Choroid plexus epithelial cell (primary cell): ENCODE data around the gene MAD1L1.

Experiments used
- DNase-seq: peaks from one replicate; pipeline ENCODE4 v3.0.0-alpha.2; 2010; ENCODE audit warnings: low read depth
- H3K4me3 ChIP-seq: 2 replicates; pipeline ENCODE4 v1.5.1; 2011; ENCODE audit warnings: low read depth, mild to moderate bottlenecking, control low read depth, low read length, moderate library complexity
- TF ChIP-seq, protein P1 (sequence below): conservative IDR thresholded peaks from 2 replicates; pipeline ENCODE4 v1.5.1; 2011; ENCODE audit warnings: low read depth, mild to moderate bottlenecking, control low read depth, inconsistent platforms, low read length, moderate library complexity

The MAD1L1 gene

DNA sequence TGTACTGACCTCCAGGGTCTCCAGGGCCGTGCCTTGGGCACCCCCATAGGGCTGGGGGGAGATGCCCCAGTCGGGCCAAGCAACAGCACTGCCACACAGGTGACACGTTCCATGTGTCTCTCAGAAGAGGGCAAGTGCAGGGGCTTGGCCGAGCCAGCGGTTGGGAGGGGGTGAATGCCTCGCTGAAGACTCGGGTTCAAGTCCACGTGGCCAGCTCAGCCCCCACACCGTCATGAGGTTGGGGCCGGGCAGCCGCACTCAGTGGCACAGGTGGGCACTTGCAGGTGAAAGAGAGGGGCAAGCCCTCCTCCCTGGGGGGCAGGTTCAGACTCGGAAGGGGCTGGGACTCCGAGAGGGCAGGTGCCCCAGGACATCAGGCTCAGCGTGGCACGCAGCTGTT, 153.8 kb downstream of the MAD1L1 start:
- DNase-seq: no peak
- TF ChIP-seq, protein P1, sequence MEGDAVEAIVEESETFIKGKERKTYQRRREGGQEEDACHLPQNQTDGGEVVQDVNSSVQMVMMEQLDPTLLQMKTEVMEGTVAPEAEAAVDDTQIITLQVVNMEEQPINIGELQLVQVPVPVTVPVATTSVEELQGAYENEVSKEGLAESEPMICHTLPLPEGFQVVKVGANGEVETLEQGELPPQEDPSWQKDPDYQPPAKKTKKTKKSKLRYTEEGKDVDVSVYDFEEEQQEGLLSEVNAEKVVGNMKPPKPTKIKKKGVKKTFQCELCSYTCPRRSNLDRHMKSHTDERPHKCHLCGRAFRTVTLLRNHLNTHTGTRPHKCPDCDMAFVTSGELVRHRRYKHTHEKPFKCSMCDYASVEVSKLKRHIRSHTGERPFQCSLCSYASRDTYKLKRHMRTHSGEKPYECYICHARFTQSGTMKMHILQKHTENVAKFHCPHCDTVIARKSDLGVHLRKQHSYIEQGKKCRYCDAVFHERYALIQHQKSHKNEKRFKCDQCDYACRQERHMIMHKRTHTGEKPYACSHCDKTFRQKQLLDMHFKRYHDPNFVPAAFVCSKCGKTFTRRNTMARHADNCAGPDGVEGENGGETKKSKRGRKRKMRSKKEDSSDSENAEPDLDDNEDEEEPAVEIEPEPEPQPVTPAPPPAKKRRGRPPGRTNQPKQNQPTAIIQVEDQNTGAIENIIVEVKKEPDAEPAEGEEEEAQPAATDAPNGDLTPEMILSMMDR: no peak
- no peak overlapping the region for H3K4me3 ChIP-seq

DNA sequence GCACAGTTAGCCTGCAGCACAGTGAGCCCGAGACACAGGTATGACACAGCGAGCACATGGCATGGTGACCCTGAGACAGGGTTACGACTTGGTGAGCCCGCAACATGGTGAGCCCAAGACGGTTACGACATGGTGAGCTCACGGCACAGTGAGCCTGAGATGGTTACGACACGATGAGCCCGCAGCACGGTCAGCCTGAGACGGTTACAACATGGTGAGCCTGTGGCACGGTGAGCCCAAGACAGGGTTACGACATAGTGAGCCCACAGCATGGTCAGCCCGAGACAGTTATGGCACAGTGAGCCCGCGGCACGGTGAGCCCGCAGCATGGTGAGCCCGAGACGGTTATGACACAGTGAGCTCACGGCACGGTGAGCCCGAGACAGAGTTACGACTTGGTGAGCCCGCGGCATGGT, 156.1 kb downstream of the MAD1L1 start:
- DNase-seq: no peak
- H3K4me3 ChIP-seq: no peak overlapping the region
- TF ChIP-seq, protein P1: no peak

DNA sequence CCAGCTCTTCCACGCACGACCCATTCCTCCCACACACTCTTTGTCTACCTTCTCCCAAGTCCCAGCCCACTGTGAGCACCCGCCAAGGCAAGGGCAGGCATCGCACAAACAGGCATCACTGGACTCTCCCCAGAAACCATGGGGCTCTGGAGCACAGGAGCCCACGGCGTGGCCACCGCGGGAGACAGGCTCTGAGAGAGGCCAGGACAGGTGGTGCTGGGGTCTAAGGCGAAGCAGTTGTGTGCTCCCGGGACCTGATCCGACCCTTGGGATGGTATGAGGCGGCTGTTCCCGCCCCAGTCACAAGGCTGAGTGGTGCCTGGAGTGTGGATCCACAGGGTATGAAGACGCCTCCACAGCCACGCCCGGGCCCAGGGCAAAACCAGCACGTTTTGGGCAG, 156.9 kb downstream of the MAD1L1 start:
- DNase-seq: no peak
- no peak overlapping the region for H3K4me3 ChIP-seq
- TF ChIP-seq, protein P1: no peak

DNA sequence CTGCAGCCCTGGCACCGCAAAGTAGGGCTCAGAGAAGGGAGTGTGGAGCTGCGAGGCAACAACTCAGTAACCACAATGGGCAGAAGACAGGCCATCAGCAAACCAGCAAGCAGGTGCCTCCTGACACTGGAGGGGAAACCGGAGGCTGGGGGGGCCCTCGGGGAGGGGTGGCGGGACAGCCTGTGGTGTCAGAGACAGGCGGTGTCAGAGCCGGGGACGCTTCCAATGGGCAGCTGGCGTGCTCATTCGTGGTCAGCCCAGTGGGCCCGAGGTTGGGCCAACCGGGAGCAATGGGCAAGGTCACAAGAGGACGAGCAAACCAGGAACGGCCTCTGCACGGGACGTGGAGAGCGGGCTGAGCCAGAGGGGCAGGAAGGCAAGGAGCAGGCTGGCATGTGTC, 158.1 kb downstream of the MAD1L1 start:
- H3K4me3 ChIP-seq: no peak overlapping the region
- no peak for DNase-seq
- TF ChIP-seq, protein P1: no peak

DNA sequence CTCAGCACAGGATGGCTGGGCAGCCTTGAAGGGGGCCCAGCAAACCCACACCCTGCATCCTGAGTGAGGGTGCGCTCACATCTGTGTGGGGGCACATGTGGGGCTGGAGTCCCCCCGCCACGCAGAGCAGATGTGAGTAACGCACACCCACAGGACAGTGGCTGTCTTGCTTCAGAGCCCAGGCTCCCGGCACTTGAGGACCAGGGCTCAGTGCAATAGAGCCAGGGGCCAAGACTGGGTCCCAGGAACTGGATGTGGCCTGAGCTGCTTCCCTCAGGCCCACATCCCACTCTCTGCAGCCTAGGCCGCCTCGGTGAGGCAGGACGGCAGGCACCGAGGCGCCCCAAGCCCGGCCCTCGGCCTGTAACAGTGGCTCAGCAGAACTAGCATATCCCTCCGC, 159.9 kb downstream of the MAD1L1 start:
- TF ChIP-seq, protein P1: no peak
- DNase-seq: no peak
- no peak overlapping the region for H3K4me3 ChIP-seq

DNA sequence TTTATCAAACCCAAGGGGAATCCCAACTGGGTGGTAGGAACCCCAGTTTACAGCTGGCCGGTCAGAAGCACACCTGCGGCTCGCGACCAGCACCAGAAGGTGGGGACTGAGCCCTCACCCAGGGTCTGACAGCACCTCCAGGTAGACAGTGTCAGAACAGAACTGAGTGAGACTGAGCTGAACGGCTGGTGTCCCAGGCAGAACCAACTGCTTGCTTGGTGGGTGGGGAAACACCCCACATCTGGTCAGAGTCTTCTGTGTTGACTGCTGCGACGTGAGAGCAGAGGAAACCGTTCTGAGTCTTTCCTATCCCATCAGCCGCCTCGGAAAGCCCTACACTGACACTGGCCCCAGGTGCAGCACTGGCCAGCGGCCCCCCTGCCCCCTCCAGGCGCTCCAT, 160.7 kb downstream of the MAD1L1 start:
- TF ChIP-seq, protein P1: no peak
- DNase-seq: no peak
- H3K4me3 ChIP-seq: no peak overlapping the region

DNA sequence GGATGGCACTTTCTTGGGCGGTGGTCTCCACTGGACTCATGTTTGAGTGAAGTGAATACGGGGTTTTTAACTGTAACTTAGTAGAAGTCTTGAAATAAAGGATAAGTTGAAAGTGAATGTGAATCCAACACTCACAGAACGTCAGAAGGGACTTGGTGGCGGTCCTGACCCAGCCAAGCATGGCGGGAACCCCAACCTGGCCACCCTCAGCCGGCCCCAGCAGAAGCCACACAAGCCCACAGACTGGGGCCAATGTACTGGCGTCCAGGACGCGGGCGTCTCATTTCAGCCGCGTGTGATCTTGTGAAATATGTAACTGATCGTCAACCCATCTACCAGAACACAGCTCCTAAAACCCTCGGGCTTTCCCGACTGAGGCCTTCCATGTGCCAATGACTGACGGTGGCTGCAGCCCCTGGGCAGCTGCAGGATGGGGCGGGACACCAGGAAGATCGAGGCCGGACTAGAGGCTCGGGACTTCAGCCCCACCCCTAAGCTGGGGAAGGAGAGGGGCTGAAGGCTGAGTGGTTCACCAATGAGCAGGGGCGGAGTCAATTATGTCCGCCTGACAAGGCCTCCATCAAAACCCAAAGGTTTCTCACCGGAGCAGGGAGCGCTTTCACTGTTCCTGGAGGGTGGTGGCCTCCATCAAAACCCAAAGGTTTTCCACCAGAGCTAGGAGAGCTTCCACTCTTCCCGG, 161.5 kb downstream of the MAD1L1 start:
- DNase-seq: no peak
- H3K4me3 ChIP-seq: no peak overlapping the region
- TF ChIP-seq, protein P1: no peak
